ENCODE measurements around the gene NTRK2.

NTRK2 gene

DNA sequence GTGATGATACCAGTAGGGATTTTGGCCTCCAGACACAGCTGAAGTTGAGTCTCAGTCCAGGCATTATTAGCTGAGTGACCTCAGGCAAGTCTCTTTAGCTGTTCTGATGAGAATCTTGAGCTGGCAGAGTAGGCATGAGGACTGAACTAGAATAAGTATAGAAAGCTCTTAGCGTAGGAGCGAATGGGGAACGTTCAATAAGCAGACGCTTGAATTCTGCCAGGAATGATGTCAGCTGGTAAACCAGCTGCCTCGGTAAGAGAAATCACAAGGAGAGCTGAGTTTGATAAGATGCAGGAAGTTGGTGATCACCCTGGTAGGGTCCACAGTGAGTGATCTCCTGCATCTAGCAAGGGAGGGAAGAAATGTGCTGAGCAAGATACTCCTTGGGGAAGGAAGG, 280.4 kb downstream of the NTRK2 start:
- no peak for DNase-seq

DNA sequence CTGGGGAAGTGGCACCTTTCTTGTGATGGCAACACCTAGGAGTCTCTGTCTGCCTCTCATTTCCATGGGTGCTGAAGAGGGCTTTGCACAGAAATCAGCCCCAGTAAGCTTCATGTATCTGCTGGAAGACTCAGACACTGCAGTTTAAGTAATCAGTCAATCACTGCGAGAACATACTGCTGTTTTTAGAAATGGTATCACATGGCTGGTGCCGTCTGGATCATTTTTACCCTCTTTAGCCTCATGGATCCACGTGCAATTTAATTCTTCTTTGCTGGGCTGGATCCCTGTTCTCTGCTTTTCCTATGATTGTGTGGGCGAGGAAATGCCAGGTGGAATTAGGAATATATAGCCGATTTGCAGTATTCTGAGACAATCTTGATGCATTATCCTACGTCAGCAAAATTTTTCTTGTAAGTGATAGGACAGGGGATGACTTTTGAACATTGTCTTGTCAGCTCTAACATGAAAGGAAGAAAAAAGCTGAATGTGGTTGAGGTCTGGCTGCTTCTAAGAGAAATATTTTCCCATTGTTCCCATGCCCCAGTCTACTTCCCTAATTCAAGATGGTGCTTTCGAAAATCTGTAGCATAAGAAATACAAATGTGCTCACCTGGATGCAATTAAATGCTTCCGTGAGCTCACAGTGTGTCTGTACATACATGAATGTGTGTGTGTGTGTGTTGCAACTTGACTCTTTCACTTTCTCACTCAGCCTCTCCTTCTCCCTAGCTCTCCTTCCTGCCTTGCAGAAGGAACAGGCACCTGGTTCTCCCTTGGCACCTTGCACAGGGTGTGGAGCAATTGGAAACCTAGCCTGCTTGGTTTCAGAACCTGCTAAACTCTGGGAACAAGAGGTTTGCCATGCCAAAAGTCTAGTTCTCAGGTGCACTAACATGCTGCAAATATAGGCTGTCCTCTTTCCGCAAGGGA, 281.6 kb downstream of the NTRK2 start:
- no peak for DNase-seq

DNA sequence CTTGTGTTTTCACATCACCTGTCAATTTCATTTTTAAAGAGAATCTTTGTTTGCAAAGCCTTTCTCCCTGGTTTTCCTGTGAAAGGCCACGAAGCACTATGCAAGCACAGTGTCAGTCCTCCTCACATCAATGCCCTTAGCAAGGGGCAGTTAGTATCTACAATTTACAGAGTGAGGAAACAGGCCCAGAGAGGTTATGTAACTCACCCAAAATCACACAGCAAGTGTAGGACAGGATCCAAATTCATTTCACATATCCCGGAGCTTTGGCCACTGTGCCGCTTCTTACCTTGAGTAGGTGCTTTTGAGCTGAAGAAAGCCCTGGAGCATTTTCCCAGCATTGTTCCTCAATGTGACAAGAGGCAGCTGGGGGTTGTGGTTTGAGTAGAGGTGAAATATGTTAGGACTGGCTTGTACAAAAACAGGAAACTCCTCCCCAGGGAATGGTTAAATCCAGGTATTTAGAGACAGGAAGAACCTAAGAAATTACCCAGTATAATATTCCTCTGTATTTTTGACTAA, 283.8 kb downstream of the NTRK2 start:
- DNase-seq, result no peak

DNA sequence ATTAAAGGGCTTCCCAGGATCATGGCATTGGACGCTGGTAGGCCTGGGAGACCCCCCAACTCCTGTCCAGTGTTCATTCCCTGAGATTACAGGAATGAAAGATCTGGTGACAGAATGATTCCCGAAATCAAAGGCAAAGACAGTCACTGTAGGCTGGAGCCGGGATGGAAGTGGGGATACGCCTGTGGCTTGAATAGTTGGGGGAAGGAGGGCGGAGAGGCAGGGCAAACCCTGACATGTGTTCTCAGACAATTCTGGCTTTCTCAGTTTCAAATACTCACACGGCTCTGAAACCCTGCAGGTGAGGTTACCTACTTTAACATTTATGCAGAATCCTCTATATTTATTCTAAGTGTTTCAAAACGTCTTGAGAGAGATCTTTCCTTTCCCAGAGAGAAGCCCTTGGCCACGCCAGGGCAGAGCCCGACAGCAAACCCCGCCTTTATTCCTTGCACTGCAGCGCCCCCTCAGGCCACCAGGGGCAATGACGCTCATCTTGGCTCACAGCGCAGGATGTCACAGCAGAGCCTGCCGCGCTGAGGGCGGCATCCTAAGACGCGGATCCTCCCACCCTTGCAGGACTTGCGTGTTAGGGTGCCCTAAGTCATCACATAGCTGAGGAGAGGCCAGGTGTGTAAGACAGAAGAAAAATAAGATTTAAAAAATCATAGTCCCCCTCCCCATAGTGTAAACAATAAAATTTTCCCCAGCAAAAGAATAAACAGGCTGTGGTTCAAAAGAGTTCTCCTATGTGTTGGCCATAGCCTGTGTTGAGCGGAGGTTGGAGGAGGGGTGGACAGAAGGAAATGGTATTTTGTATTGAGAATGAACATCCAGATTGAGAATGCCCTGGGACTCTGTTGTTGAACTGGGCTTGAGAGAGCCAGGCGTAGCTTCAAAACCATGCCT, 284.5 kb downstream of the NTRK2 start:
- peak; percentile 7 for DNase-seq

DNA sequence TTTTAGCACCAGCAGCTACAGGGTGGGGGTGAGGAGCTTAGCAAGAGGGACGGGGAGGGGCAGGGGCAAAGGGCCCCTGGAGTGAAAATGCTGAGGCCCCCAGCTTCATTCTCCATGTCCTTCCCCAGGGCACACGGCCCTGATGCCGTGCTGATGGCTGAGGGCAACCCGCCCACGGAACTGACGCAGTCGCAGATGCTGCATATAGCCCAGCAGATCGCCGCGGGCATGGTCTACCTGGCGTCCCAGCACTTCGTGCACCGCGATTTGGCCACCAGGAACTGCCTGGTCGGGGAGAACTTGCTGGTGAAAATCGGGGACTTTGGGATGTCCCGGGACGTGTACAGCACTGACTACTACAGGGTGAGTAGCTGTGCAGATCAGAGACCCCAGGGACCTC, 285.6 kb downstream of the NTRK2 start:
- DNase-seq, result no peak

DNA sequence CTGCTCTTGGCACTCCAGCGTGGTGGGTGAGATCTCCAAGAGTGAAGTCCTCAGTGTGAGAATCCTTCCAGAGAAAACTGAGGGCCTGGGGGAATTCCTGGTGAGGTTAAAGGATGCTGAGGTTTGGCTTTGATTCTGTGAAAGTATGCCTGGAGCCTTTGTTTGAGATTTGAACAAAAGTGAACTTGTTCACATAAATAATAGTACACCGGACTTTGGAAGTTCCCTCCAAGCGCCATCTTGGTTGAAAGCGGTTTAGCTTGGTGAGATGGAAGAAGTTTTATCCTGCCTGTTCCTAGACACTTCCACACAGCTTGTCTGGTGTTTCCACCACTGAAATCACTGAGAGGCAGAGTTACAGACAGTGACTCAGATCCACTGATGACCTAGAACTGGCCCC, 286.4 kb downstream of the NTRK2 start:
- no peak for DNase-seq

DNA sequence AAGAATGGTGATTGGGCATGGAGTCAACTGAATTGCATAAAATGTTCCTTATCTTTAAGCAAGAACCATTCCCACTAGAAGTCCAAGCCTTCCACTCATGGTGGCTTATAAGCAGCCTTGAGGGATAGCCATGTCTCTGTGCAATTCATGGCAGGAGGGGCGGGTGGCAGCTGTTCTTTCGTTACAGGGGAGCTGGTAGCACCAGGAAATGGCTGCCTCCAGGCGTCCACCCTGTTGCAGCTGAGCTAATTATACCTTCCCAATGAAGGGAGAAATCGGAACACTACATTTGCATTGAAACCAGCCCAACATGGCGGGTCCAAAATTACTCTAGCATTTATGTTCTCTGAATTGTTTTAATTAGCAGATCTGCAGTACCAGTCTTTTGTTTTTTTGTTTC, 289.8 kb downstream of the NTRK2 start:
- no peak for DNase-seq

DNA sequence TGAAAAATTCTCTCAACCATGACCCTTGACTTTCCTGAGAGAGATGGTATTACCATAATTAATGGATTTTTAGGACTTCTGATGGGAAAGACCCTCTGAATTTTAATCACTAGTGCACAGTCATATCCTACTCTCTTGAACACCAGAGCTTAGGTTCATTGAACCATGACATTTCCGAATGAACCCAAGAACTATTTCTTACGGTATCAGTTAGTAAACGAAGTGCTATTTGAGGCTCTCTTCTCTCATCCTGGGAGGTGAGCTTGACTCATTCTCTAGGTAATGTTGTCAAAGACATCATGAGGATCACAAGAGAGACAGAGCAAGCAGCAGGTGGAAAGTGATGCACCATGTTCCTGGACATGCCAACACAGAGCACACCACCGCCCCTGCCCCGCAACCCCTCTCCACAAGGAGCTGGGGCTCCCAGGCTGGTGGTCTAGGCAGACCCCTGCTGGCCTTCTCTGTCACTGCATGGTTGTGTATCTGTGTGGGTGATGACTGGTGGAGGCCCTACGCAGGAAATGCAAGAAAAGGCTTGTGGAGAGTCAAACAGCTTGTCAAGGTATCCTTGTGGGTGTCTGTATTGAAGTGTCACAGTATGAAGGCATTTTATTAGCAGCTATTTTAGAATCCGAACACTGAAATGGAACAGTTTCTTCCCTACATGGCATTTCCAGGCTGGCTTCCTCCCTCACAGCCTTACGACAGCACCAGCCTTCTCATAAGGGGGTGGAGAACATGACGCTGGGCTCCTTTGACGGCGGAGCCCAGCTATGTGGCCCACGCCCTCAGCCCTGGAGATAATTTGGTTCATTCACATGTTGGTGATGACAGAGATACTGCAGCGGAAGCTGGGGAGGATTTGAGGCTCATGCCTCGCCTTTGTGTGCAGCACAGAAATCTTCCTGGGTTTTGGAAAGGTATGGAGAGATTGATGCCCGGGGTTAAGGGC, 297.6 kb downstream of the NTRK2 start:
- no peak for DNase-seq

DNA sequence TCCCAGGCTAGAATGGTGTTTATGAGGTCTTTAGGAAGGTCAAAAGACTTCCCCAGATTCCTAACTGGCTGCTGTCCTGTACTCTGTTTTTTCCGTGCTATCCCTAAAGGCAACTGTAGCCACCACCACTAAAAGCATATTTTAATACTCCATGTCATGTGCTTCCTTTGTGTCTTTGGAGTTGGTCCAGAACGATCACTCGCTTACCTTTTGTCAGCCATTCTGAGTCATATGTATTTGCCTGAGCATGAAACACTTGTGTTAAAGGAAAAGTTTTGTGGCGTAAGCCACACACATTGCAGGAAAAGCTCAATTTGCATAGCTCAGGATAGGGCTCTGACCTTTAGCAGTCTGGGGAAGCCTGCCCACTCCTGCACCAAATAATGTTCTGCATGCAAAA, 299.6 kb downstream of the NTRK2 start:
- no peak for DNase-seq

DNA sequence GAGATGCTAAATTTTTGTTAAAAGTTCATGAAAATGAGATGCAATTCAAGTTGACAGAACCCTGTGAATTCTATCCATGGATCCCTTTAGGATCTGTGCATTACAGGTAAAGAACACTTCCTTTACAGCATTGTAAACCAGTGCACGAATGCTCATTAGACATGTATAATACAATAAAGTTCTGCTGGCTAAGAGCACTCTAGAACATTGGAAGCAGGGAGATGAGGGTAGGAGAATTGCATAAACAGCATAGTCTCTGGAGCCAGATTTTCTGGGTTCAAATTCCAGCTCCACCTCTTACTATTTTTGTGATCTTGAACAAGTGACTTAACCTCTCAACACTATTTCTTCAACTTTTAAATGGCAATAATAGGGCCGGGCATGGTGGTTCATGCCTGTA, 300.2 kb downstream of the NTRK2 start:
- no peak for DNase-seq

DNA sequence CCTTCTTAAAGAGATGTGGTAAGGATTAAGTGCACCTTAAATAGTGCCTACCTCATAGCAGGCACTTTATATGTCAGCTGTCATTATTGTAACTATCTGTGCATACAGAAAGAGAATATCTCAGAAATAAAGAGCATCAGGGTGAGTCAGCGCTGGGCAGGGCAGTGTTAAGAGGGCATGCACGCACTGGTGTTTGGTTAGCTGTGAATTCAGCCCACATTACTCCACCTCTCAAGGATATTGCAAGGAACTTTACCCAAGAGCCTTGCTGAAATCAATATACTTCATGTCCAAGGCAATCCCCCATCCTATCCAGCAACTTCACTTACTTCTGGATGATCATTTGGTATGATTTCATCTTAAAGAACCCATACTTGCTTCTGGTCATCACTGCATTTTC, 300.9 kb downstream of the NTRK2 start:
- DNase-seq, result no peak

DNA sequence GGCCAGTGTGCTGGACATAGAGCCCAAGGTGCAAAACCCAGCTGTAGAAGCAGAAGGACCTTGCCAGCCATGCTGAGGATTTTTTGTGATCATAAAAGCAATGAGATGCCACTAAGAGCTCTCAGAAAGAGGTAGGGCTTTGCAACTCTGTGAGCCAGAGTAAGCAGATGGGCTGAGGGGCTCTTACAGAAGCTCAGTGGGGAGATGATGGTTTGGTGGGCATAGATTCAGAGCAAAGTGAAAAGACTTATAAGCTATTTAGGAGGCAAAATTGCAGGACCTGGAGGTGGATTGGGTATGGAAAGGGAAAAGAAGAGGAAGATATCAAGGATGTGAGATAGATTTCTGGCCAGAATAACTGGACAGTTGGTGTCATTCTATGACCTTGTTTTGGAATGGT, 302.0 kb downstream of the NTRK2 start:
- no peak for DNase-seq

DNA sequence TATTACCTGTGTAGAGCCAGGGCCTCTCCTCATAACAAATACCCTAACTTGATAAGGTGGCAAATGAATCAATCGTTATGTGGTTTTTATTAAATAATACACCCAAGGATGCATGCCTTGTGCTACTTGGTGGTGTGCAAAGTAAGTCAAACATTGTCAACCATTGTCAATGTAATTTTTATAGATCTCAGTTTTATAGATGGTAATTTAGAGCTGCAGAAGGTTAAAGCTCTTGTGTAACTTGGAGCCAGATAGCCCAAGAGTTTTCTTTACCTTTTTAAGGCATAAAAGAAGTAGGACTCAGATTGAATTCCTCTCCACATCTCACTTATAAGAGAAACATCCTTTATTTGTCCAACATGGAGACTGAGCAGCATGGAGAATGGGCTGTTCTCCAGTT, 304.7 kb downstream of the NTRK2 start:
- DNase-seq, result no peak

DNA sequence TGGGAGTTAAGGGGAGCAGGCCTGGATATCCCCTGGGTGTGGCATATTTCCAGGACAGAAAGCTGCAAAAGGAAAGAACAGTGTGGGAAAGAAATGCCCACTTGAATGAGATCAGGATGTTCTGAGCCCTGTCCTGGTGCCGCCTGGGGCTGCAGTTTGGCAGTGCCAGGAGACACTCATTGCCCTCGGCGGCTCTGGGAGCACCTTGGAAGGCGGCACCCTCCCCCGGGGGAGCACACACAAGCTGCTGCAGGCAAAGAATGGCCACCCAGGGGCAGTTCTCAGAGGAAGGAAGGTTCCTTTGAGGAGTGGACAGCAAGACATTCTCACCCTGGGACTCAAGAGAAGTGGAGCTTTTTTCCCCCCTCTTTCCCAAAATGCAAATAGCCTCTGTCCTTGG, 305.3 kb downstream of the NTRK2 start:
- no peak for DNase-seq

DNA sequence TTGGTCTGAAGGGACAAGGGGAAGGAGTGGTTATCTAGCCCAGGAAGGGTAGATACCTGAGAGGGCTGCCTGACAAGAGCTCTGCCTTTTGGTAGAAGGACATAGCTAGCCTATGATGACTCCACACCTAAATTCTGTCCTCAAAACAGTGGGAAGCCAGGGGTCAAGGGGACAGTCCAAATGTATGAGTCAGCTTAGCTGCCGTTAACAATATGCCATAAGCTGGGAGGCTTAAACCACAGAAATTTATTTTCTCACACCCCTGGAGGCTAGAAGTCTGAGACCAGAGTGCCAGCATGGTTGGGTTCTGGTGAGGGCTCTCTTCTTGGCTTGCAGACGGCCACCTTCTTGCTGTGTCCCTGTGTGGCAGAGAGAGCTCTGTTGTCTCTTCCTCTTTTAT, 306.4 kb downstream of the NTRK2 start:
- DNase-seq, result no peak

DNA sequence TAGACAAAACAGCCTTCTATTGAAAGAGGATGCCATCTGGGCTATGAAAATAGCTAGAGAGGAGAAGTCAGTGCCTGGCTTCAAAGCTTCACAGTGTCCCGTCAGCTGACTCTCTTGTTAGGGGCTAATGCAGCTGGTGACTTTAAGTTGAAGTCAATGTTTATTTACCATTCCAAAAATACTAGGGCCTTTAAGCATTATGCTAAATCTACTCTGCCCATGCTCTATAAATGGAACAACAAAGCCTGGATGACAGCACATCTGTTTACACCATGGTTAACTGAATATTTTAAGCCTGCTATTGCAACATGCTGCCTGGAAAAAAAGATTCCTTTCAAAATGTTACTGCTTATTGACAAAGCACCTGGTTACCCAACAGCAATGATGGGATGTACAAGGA, 309.1 kb downstream of the NTRK2 start:
- DNase-seq, result no peak

DNA sequence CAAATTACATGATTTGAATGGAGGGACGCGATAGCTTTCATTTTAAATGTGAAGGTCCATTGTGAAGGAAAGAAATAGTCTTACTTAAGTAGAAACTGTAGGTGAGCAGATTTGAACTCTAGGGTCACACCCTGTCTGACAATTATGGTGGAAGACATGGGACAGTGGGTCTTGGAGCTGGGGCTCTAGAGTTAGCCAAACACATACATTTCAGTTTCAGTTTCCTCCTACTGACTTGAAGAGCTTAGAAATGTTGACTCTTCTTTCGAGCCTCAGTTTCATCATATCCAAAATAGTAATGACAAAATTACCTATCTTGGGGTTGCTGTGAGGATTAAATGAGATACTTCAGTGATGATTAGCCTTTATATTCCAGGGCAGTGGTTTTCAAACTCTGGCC, 314.2 kb downstream of the NTRK2 start:
- DNase-seq, result no peak

DNA sequence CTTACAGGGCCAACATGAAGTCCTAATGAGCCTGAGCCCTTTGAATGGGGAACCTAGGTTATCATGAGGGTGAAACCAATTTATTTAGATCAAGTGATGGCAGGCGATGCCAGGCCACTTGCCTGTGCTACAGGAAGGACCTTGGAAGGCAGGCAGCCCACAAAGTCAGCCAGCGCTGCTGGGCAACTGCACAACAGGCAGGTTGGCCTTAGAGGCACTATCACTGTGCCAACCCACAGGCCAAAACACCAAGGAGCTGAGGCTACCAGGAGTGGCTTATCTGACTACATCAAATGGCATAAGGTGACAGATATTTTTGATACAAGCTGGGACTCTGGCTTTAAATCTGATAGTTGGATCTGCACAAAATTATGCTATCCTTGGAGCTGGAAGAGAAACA, 319.1 kb downstream of the NTRK2 start:
- no peak for DNase-seq

DNA sequence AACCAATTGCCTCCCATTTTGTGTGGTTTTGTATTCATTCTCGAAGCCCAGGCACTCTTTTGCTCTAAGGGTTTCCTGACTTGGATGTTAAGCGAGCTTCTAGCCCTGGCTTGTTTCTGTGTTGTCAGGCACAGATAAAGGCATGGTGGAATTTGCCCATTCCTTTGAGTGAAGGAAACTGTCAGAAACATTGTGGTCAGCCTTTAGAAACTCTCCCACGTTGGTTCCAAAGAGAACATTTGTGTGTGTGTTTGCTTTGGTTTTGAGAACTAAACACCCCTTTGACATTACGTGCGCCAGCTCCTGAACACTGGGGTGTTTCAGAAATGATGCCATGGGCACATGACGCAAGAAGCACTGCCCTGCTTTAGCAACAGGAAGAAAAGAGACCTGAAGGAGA, 320.9 kb downstream of the NTRK2 start:
- no peak for DNase-seq

DNA sequence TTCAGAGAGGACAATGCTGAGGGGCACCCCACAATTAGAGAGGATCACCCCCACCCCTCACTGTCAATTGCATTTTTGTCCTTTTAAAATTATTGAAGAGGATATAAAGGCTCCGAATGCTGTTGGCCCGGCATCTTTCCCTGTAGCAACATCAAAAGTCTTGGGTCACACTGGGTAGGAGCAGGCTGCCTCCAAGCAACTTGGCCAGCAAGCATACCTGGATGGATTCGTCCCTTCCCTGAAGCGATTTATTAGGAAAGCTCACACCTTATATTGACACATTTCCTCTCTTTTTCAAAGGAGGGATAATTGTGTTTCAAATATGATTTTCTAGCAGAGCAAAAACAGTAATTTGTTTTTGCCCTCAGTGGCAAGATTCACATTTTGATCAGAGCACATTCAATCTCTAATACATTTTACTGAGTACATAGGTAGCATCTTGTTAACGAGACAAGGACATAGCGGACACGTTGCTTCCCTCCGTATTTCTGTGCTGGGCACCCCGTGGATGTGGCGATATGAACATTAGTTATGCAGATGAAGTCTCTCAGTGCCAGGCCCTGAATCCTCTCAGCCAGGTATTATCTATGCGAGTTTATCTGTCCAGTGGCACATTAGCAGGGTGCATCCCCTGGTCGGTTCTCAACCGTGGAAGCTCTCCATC, 321.5 kb downstream of the NTRK2 start:
- no peak for DNase-seq

DNA sequence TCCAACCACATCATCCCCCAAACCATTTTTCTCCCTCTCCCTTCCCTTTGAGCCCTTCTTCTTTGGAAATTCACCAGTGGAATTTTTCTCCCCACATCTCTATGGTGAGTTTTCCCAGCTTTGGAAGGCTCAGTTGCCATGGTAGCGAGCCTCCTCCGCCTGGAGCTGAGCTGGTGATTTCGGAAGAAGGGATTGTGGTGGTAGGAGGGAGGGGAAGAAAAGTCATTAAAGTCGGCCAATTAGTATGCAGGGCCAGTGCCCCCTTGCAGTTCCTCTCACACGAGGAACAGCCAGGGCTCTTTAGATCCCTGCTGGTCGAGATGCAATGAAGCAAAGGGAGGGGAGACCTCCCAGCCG, 322.0 kb downstream of the NTRK2 start:
- no peak for DNase-seq

DNA sequence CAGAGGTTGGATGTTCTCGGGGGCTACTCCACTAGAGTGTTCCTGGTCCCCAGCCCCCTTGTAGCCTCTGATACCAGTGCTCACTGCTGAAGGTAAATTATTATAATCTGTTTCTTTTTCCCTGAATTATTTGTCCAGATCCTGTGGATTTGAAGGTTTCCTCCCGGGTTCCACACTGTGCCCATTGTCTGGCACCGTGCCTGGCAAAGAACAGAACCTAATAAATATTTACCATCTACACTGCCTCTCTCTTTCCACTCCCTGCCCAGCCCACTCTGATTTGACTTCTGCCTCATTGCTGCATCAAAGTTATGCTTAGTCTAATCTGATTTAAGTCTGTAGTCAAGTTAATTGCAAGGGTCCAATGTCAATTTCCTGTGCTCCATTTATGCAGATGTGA, 322.9 kb downstream of the NTRK2 start:
- DNase-seq, result no peak
